KG1 (cell line): ENCODE measurements around the gene TEX19.

Experiments
- DNase-seq: peaks from one replicate; lab custom pipeline; 2025; lab: John Stamatoyannopoulos, UW

TEX19 gene

DNA sequence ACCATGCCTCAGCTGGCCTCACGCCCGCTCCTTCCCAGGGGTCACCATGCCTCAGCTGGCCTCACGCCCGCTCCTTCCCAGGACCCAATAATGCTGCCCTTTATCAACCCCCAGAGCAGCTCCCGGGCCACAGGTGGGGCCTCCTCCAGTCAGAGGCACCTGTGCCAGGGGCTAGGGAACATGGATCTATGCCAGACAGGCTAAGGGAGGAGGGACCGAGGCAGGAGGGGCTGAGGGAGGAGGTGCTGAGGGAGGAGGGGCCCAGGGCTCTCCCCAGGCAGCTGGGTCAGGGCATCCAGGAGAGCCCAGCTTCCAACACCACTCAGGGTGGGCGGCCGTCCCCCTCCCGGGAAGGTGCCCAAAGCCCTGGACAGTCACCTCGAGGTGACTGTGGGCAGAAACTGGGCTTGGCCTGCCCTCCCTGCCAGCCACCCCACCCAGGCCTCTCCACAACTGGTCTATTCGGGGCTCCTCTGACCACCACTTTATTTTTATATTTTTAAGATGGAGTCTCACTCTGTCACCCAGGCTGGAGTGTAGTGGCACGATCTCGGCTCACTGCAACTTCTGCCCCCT lies 31.9 kb downstream of the TEX19 start:
- DNase-seq, result no peak

DNA sequence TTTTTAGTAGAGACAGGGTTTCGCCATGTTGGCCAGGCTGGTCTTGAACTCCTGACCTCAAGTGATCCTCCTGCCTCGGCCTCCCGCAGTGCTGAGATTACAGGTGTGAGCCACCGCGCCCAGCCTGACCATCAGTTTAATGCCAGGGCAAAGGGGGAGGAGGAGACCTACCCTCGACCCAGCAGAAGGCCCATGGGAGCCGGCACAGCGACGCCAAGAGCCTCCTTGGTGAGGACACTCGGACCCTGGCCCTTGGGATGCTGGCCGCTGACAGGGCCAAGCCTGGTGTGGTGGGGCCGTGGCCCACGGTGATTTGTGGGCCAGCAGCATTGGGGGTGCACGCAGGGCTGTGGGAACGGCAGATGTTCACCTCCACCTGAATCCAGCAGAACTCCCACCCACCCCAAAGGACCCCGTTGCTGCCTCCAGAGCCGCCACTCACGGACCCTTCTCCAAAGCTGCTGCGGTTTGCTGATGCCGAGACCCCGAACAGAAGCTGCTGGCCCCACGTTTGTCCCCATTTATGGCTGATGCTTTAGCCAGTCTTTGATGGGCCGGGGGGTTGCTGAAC lies 32.5 kb downstream of the TEX19 start:
- DNase-seq, result no peak

DNA sequence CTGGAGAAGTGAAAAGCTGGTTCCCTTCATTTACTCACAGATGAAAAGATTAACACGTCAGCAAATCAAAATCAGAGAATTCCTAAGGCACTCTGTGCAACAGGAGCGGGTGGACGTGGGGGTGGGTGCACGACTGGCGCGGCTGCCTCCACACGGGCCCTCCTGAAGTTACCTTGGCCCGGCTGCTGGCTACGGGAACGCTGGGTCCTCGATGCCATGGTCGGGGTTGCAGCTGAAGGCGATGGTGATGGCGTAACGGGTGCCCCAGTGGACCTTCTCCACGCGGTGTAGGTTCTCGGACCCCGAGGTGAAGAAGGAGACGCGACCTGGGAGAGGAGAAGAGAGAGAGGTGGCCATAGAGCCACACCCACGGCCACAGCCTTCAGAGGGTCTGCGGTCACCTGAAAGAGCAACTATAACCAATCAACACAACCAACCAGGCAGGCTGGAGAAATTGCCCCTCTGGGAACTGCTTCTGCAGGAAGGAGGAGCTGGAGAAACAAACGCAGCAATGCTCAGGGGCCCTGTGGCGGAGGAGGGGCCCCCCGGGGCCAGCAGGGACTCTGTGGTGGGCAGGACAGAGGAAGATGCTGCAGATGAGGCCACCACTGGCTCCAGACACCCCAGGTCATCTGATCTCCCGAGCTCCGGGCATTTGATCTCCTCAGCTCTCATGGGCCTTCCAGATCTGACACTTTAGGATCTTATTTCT lies 33.3 kb downstream of the TEX19 start:
- DNase-seq, result no peak

DNA sequence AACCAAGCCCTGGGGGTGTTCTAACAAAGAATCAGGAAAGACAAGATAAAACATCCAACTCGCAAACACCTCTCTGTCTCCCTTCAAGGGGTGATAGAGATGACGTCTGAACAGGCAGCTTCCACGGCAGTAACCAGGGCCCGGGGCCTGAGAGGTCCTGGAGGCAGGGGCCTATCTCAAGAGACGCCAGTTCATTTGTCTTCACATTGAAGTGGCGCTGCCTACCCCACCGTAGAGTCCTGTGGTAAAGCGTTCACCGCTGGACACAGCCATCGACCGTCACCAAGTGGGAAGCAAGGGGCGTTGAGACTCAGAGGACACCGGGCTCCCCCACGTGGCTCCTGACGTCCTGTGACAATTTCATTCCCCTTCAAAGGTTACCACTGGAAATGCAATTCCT lies 33.9 kb downstream of the TEX19 start:
- no peak for DNase-seq

DNA sequence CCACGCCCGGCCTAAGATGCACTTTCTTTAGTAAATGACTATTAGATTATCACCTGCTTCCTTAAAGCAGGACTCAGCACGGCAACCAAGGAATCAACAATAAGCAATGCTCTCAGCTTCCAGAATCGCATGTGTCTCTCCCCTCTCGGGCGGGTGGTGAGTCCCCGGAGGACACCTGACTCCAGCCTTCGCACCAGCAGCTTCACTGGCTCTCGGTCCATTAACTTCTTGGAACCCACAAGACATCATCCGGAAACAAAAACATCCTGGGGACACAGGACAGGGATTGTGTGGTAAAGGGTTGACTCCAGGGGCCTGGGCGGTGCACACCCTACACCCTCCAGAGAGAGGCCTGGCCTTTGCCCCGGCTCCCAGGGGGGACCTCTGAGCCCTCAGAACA lies 35.2 kb downstream of the TEX19 start:
- DNase-seq, result no peak

DNA sequence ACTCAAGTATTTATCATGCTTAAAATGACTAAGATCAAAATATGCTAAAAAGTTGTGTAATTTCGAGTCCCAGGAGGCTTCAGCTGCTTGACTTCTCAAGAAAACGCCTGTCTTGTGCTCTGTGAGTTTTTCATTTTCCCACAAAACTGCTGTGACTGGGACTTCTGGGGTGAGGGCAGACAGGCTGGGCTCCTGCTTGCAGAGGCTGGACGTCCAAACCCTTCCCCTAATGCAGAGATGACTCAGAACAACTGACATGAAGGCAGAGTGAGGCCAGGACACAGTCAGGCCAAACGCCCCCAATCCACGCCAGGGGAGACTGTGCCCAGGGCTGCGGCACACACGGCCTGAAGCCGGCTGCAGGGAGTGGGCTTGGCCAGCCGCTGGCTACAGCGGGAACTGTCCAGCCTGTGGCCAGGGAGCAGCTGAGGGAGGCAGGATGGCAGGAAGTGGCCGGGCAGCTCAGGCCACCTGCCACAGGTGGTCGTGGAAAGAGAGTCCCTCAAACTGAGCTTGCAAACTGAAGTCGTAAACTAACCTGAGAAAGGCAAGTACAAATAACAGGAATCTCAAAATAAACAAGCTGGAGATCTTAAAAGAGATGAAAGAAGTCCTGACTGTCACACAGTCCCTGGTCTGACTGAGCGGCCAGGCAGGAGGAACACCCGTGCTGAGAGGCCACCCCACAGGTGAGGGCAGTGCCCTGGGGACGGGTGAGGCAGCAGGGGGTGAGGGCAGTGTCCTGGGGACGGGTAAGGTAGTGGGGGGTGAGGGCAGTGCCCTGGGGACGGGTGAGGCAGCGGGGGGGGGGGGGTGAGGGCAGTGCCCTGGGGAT lies 37.8 kb downstream of the TEX19 start:
- no peak for DNase-seq

DNA sequence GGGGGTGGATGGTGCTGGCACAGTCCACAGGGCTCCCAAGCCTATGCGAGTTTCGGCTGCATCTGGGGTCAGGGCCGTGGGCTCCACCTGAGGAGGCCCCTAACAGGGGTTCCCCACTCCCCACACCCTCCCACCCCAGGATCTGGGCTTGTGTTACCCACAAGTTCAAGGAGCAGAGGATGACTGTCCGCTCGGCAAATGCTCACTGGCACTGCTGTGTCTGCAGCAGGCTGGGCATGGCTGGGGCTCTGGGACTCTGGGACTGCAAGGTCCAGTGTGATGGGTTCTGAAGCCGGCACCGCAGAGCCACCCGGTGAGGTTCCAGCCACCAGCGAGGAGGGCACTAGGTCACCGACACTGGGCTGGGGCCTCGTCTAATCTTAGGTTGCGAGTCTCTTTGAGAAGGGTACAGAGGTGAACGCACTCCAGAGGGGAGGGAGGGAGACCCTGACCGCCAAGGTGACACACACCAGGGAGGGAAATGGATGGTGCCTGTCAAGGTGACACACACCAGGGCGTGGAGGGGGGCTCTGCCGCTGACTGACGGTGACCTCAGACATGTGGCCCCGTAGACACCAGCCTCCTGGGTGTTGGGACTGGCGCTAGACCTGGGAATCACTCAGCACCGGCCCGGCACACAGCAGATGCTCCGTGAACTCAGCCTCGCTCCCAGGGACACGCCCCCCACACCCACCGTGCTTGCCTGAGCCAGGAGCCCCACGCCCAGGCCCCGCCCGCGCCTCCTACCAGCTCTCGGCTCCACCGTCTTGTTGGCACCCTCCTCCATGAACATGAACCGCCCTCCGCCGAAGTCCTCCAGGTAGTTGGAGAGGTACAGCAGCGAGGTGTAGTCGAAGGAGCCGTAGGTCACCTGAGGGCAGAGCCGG lies 38.6 kb downstream of the TEX19 start:
- DNase-seq, result no peak

DNA sequence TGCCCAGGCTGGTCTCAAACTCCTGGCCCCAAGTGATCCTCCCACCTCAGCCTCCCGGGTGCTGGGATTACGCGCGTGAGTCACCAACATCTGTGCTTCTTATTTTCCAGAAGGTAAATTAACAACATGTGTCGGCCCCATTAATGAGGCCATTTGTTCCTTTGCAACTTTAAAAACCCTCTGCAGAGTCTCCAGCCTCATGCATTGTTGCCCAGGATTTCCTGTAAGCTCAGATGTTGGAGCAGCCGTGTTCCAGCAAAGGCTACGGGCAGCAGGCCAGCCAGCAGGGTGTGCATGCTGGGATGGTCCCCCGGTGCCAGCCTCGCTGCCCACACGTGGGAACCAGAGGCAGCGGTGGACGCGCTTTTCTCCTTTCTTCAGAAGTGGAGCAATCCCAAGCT lies 40.0 kb downstream of the TEX19 start:
- no peak for DNase-seq

DNA sequence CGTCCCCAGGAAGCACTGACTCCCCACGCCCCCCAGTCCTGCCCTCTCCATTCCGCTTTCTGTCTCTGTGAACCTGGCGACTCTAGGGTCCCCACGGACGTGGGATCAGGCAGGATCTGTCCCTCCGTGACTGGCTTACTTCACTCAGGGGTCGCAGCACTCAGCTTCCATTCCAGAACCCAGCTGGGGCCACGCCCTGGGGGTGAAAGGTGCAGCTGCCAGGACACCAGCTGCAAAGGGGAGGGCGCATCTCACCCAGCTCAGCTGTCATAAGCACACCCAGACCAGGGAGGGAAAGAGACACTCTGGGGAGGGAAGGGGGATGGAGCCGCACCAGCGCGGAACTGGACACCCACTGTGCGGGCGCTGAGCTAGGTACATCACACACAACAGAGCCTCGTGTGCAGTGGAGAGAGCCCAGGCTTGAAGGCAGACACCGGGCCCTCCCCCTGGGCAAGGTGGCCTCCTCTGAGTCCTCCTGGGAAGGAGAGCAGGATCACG lies 40.6 kb downstream of the TEX19 start:
- DNase-seq, result no peak

DNA sequence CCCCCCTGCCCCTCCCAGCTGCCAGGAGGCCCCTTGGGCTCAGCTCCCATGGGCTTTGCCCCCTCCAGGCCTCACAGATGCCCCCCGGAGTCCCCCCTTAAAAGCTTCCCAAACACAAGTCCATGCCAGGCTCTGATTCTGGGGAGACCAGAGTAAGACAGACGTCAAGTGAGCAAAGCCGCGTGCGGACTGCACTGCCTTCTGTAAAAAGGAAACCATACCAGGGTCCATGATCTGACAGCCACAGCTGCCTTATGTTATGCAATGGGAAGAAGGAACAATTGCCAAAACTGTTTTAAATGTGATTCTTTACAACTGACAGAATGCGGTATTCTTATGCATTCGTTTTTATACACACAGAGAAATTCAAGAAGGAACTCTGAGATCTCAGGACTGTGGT lies 41.2 kb downstream of the TEX19 start:
- peak; percentile 68 for DNase-seq

DNA sequence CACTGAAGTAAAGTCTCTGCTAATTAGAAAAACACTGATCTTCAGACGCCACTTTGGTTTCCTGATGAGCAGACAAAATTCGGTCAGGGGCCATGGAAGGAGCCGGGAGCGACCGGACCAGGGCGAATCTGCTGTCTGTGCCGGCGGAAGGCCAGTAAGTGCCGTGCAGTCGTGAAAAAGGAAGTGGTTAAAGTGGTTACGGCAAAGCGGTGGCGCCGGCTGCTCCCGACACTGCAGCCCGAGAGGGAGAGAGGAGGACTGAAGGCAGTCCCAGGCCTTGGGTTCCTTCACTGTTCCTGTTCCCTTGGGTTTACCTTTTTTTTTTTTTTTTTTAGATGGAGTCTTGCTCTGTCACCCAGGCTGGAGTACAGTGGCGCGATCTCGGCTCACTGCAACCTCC lies 41.8 kb downstream of the TEX19 start:
- DNase-seq, result peak; percentile 73

DNA sequence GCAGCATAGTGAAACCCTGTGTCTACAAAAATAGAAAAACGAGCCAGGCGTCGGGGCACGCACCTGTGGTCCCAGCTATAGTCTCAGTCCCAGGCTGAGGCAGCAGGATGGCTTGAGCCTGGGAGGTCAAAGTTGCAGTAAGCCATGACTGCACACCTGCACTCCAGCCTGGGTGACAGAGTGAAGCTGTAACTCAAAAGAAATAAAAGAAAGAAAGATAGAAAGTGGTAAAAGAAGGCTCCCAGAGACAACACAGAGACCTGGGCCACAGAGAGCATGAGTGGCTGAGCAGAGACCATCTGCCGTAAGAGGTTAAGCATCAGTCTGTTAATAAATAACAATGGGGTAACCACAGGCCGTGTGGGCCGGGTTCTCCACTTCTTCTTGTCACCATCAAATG lies 43.8 kb downstream of the TEX19 start:
- DNase-seq, result no peak

DNA sequence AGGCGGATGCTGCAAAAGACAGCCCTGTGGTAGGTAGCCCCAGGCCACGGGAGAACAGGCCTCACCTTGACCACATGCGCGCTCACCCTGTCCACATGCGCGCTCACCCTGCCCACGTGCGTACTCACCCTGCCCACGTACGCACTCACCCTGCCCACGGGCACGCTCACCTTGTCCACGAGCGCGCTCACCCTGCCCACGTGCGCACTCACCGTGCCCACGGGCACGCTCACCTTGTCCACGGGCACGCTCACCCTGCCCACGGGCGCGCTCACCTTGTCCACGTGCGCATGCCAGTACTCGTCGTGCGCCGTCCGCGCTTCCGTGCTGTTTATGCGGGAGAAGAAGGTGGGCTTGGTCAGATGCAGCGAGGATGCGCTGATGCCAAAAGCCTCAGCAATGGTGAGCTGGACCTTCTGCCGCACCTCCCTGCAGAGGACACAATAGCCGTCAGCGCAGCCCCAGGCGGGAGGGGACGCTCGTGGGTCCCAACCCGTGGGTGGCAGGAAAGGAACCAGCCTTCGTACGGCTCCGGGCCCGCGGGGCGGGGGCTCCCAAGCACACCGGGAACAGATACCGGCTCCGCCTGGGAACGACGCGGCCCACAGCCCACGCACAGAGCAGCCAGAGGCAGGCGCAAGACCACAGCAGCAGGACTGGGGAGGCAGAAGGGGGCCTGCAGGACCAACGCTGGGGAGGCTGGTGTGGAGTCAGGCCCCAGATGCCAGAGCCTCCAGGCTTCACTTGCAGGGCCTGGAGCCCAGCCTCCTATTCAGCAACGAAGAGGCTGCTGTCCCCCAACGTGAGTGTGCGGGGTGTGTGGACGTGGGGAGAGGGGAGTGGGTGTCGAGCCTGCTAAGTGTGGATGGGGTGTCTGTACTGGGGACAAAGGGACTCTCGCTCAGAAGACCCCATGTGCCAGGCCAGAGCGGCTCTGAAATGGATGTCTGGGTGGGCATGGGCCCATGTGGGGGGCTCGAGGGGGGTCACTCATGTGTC lies 44.9 kb downstream of the TEX19 start:
- DNase-seq, result no peak

DNA sequence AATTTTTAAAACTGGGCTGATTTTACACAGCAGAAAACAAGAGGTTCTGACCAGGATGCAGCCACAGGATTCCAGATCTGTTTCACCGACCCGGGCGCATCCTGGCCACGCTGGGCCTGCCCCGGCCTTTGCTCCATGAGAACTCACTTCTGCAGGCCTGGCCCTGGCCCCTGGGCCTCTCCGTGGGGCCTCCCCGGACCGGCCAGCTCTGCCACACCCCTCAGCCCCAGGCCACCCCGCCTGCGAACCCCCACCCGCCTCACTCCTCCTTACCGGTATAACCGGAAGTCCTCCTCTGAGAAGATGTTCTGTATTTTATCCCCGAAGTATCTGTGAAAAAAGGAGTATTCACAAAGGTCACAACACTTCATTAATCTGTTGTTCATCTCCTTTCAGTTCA lies 46.0 kb downstream of the TEX19 start:
- no peak for DNase-seq

DNA sequence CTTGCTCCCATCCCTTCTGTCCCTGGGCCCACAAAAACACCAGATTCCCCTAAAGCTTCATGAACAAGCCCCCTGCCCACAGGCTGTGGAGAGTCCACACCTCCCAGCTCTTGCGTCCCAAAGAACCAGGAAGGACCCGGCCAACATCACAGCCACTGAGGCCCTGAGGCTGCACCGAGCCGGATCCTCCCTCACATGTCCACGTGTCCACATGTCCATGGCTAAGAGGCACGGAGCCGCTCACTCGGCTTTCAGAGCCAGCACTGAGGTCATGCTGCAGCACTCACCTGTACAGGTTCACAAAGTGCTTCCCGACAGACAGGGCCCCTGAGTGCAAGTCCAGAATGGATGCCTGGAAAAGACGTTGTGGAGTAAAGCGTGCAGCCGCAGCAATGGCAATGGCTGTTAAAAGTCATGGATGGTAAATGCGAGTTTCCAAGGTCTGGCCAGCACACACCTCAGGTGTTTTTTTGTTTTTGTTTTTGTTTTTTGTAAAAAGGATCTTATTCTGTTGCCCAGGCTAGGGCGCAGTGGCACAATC lies 47.2 kb downstream of the TEX19 start:
- DNase-seq, result no peak

DNA sequence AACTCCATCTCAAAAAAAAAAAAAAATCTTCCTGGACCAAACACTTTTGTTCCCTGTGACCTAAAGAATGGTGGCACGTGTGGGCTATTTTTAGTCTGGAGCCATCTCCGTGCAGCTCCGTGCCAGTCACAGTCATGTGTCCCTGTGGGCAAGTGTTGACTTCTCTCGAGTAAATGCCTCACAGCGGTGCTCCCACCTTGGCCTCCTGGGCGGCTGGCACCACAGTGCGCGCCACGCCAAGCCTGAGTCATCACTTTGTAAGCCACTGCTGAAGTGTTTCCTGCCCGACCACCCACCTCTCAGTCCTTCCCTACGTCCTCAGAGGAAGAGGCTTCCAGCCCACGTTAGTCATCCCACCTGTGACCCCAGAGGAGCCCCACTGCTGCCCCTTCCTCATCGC lies 48.2 kb downstream of the TEX19 start:
- no peak for DNase-seq

DNA sequence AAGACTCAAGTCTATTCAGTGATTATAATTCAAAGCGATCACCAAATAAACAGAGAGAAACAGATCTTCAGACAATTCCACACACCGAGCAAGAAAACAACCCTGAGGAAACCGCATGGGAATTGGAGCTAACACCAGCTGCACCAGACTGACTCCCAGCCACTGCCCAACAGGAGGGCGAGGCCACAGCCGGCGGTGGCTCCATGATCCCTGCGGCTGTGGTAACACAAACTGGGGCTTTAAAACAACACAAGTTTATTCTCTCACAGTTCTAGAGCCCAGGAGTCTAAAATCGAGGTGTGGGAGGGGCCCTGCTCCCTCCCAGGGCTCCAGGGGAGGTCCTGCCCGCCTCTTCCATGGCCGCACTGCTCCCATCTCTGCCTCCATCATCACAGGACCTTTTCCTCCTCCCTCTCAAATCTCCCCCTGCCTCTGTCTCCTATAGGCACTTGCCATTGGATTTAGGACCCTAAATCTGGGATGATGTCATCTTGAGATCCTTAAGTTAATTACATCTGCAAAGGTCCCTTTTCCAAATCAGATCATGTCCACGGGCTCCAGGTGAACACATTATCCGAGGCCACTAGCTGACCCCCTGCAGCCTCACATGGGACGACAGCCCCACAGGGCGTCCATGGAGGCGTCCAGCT lies 49.4 kb downstream of the TEX19 start:
- DNase-seq, result no peak

DNA sequence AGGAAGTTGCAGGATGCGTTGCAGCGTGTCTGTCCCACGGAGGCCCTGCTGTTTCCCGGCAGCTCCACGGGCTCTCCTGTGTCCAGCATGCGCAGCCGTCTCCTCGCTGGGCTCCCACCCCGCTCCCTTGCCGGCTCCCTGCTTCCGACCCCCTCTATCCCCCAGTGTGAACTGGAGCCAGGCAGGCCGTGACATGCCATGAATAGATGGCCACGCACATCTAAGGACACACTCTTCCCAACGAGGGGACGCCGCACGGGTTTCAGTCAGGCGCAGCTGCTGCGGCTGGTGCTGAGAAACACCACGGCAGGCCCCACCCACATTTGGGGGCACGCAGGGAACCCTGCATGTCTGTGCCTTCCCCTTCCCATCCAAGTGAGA lies 49.9 kb downstream of the TEX19 start:
- no peak for DNase-seq

DNA sequence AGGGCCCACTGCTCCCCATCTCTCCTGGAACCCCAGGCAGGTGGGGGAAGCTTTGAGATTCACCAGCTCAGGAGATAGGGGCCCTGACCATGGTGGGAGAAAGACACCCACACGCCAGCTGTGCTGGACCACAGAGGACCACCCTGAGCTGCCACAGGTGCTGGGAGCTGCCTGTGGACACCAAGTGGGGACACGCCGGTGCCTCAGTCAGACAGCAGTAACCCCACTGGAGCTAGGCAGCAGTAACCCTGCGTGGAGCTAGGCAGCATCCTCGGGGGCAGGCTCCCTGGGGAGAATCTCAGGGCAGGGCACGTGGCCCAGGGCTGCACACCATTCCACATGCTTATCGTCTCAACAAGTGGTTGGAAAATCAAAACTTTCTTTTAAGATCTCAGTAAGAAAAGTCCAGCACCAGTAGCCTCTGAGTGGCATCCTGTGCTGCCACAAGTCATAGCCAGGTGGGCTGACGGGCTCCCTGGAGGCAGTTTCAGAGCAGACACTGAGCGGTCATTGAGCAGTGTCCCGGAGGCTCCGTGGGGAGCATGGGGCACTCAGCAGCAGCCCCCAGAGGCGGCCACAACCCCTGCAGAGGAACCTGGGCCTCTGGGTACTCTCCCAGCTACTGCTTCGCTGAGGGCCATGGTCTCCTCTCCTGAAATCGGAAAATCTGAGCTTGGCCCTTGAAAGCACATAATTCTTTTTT lies 51.1 kb downstream of the TEX19 start:
- no peak for DNase-seq
